NCI-H2196 (cell line): ENCODE results near the gene ALKBH3.

Experiments
- DNase-seq: peaks from one replicate; lab custom pipeline; 2025; ENCODE audit not compliant: unreplicated experiment; lab: John Stamatoyannopoulos, UW

The ALKBH3 gene

DNA sequence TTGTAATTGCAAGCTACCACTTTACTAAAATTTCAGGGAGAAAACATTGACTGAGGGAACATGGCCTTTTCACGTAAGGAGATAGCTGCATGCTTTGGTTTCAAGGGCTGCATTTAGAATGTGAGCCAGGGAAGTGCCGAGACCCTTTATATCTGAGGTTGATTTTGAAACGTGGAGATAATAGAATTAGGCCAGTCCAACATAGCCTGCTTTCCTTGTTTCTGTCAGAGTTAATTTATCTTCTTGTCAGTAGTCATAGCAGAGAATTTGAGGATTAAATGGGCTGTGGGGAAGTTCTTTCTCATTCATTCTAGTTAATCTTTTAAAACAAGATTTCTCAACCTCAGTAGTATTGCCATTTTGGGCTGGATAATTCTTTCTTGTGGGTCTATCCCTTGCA lies 12.2 kb downstream of the ALKBH3 start:
- DNase-seq, result no peak

DNA sequence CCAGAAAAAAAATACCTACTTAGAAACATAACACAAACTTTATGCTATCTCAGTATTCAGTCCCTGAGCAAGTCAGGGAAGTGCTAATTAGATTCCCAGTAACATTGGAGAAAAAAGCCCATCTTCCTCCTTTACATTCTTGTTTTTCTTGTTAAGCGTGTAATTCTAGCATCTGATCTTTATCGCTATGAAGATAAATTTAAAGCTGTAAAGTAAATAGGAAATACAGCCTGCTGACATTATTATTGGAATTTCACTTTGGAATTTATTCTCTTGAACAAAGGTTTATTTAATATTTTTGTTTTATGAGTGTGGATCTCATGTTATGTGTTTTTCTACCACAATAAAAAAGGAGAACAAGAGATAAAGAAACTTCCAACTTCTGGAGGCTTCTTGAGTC lies 13.9 kb downstream of the ALKBH3 start:
- DNase-seq, result no peak

DNA sequence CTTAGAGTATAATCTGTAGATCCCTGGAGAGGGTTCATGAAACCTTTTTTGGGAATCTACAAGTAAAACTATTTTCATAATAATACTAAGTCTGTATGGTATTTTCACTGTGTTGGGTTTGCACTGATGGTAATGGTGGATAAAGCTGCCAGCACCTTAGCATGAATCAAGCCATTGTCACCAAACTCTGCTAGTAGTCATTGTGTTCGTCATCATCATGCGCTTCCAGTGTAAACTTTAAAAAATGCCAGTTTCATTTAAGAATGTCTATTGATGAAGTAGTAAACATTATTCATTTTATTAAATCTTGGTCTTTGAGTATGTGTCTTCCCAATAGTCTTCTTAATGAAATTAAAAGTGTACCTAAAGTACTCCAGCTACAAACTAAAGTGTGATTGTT lies 15.0 kb downstream of the ALKBH3 start:
- DNase-seq, result no peak

DNA sequence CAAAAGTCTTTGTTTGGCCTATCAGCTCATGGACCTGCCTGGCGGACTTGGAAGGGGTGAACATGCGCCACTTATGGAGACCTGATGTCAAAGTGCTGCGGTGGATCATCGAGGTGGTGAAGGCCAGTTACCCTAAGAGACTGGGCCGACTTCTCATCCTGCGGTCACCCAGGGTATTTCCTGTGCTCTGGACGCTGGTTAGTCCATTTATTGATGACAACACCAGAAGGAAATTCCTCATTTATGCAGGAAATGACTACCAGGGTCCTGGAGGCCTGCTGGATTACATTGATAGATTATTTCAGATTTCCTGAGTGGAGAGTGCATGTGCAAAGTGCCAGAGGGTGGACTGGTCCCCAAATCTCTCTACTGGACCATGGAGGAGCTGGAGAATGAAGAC lies 17.9 kb downstream of the ALKBH3 start:
- DNase-seq, result no peak

DNA sequence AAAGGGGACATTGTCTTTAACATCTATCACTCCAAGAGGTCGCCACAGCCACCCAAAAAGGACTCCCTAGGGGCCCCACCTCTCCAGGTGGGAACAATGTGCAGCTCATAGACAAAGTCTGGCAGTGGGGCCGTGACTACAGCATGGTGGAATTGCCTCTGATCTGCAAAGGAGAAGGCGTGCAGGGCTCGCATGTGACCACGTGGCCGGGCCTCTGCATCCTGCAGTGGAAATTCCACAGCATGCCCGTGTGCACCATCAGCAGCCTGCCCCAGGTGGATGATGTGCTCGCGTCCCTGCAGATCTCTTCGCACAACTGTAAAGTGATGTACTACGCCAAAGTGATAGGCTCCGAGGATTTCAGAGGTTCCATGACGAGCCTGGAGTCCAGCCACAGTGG lies 18.5 kb downstream of the ALKBH3 start:
- no peak for DNase-seq

DNA sequence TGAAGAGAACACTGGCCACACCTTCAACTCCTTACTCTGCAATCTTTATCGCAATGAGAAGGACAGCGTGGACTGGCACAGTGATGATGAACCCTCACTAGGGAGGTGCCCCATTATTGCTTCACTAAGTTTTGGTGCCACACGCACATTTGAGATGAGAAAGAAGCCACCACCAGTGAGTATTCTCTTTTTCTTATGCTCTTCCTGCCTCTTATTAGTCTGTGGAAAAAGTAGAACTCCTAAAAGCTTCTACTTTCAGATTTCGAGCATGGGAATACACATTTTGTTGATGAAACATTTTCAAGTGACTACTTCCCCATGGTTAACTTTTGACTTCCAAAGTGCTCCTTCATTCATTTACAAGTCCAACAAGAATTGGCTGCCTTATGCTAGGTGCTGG lies 20.9 kb downstream of the ALKBH3 start:
- no peak for DNase-seq

DNA sequence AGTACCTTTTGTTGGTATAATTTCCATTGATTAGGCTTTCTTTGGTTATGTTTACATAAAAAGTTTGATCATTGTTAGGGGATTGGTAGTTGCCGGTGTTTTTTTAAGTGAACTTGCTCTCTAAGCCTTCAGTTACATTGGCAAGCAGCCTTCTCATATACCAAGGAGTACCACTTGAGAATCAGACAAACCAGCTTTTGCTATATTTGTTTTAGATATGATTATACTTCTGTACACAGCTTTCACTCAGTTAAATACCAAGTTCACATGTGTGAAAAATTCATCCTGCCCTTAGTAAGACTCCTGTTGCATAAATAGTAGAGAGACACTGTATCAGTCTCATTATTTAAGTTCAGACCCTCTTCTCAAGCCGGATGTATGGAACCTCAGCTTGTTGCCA lies 22.4 kb downstream of the ALKBH3 start:
- no peak for DNase-seq

DNA sequence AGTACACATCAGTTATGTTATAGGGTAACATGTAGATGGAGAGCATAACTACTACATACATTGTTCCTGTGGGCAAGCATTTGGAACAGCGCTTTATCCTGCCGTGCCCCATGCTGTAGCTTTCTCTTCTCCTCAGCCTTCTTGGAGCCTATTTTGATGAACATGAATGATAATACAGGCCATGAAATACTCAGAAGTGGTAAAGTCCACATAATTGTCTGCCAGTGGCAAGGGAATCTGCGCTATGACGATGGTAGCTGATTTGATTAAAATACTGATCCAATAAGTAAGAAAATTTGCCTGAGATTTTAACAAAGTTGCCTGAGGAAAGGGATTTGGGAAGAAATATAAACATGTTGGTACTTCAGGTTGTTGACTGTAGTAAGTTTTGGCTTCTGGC lies 23.3 kb downstream of the ALKBH3 start:
- DNase-seq, result no peak

DNA sequence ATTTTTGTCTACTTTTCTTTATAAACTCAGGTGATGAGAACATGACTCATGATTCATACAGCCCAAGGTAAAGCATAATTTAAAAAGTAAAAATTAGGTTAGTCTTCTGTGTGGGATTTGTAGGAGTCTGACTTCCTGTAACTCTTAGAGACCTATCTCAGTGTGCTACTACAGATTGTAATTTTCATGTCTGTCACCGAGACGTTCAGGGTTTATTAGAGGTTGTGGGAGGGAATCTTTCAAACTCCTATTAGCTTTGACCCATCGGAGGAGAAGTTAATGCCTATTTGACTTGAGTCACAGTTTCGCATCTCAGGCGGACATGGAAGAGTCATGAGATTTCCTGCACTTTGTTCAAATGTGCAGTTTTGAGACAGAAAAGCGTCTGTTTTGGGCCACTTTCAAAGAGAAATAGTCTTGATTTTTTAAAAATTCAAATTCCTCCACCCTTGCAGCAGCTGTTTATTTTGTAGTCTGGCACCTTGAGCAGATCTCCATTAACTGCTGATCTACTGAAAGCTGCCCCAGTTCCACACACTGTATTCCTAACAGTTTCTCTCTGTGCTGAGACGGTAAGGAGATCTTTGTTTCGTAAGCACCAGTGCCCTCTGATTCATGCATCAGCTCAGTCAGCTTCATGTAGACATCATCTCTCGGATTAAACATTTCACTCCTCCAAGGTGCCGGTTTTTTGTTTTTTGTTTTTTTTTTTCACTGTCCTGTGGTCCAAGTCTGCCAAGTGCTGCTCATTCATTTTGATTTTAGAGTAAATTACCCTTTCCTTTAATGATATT lies 24.3 kb downstream of the ALKBH3 start:
- no peak for DNase-seq

DNA sequence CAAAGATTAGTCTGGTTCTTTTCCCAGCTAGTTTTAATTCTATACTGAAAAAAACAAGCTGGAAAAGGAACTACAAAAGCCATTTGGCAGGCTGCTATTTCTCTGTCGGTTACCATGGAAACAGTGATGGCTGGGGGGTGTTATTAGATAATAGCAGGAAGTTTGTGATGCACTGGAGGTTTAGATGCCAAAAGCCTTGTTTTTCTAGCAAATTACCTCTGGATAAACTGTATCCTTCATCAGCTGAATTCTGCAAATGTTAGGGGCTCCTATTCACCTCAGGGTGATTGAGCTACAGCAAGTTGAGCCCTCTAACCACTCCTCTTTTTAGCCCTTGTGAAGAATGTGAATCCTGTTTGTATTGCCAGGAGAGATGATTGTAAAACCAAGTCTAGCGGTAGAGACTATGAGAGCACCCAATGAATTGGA lies 25.2 kb downstream of the ALKBH3 start:
- DNase-seq, result peak; percentile 8

DNA sequence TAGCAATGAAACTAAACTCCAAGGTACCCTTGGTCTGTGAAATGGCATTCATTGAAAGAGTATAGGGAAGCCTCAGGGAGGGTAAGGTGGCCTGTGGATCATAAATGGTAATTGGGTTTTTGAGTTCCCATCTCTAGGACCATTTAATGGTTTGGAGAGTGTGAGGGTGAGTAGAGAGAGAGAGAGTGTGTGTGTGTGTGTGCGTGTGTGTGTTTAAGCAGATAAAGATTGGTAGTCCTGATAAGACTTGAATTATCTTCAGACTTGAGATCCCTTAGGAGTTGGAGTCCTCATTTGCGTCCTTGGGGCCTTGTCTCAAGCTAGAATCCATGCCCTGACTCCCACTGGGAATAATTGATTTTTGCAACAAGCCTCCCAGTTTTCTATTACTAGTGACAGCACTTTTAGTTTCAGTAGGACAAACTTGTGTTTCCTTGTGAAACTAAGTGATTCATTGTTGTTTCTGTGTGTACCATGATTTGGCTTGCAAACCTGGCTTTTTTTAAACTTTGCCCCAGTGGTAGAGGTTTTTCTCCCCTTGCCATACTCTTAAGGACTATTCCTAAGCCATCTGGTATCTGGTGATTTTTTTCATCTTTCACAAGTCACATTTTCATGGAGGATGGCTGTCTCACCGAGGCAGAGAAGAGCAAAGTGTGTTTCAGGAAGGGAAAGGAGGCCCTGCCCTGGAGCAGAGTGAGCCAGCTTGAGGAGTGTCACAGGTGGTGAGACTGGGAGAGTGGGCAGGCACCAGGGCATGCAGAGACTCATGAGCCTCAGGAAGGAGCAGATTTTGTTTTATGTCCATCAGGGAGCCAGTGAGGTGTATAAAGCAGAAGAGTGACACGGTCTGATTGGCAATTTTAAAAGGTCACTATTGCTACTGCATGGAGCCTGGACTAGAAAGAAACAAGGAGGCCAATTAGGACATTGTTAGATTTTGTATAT lies 26.7 kb downstream of the ALKBH3 start:
- no peak for DNase-seq

DNA sequence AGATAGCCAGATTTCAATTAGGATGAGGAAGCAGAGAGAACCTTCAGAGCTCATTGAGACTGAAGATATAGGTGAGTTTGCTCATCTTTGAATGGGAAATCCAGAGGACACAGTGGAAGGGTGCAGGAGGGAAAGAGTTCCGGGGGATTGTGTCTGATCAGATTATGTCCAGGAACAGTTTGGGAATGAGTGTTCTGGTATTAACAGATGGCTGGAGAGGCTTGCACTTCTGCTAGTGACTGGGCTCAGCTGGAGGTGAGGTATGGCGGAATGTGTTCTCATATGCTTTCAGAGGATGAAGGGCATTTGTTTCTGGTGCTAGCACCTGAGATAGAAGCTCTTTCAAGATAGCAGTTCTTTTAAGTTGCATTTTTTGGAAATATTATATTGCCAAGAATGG lies 27.6 kb downstream of the ALKBH3 start:
- no peak for DNase-seq

DNA sequence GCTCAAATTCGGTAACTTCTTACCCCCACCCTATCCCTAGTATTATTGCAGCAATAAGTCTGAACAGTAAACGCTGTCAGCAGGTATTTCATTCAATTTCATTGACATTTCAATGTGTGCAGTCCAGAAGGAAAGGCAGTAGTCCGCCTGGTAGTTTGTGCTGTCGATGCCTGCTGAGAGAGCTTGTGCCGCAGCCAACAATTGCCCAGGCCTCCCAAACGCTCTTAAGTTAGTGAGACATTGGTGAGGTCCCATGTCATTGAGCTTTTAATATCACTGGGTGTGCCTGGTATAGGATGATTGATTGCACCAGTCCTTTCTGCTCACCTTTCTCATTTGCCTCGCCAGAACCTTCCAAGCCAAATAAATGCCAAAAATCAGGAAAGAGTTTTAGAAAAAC lies 28.1 kb downstream of the ALKBH3 start:
- no peak for DNase-seq

DNA sequence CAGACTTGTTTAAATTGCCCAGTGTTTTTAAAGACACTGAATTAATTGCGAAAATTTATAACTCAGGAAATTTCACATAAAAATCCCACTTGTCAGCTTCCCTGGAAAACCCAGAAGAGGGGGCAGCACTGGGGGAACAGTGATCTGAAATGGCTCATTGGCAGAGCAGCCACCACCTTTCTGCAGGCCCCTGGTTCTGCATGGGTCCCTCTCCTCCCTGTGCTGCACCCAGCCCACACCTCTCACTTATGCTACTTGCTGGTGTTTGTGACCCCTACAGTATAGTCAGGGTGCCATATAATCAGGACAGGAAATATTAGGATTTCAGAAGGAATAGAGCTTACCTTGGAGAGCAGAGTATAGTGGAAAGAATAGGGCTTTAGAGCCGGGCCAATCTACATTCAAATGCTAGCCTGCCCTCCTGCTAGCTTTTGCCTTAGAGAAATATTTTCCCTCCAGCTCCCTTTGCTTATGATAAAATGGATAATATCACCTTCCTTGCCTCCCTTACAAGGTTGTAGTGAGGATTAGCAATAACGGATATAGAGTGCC lies 33.3 kb downstream of the ALKBH3 start:
- no peak for DNase-seq

DNA sequence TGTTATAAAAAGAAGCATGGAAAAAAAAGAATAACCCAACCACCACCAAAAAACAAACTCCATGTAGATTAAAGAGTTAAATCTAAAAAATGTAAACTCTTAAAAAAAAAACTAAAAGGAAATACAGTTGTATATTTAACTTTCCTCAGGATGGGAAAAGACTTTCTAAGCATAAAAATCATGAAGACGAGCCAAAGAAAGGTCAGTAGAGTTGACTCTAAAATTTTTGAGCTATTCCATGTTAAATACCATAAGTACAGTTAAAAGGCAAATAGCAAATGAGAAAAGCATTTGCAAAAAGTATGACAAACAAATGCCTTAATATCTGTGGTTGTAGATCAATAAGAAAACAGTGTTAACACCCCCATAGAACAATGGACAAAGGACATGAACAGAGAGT lies 33.8 kb downstream of the ALKBH3 start:
- no peak for DNase-seq

DNA sequence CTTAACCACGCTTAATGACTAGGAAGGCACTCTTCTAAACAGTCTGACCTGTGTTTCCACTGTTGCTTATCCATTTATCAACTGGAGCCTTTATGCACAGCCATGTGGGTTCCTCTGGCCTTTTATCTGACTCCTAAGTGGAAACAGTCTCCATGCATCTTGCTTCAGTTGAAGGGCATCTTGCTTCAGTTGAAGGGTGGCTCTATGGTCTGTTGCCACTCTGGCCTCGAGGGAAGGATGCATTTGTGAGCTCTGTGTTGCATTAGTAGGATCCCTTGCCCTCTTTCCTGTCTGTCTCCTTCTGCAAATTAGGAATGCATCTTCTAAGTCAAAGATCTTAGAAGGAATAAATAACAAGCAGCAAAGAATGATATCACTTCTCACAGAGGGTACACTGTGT lies 36.0 kb downstream of the ALKBH3 start:
- DNase-seq, result no peak

DNA sequence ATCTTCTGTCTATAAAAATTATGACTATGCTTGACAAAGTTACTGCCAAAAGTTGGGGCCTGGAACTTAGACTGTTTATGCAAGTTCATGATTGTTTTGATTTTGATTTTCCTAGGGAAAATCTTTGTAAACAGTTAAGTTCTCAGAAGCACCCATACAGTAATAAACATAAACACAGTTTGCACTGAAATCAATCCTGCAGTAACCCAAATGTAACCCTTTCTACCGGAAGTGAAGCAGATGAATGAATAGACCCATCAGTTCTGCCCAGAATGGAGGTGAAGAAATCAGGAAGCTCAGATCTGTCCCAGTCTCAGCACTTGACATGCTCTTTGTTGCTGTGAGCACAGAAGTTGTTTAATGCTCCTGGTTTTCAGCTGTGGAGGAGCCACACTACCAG lies 37.2 kb downstream of the ALKBH3 start:
- no peak for DNase-seq

DNA sequence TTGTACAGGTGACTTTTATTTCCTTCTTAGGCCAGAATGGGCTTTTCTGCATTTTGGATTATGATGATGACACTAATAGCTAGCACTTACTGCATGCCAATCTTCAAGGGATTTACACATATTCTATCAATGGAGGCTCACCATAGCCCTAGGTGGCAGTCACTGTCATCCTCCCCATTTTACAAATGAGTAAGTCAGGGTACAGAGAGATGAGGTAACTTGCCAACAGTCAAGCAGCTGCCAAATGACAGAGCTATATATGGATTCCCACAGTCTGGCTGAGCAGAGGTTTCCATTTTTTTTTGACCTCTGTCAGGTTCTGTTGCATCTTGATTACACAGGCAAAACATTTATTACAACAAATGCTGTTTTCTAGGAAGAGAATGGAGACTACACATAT lies 38.0 kb downstream of the ALKBH3 start:
- DNase-seq, result no peak

DNA sequence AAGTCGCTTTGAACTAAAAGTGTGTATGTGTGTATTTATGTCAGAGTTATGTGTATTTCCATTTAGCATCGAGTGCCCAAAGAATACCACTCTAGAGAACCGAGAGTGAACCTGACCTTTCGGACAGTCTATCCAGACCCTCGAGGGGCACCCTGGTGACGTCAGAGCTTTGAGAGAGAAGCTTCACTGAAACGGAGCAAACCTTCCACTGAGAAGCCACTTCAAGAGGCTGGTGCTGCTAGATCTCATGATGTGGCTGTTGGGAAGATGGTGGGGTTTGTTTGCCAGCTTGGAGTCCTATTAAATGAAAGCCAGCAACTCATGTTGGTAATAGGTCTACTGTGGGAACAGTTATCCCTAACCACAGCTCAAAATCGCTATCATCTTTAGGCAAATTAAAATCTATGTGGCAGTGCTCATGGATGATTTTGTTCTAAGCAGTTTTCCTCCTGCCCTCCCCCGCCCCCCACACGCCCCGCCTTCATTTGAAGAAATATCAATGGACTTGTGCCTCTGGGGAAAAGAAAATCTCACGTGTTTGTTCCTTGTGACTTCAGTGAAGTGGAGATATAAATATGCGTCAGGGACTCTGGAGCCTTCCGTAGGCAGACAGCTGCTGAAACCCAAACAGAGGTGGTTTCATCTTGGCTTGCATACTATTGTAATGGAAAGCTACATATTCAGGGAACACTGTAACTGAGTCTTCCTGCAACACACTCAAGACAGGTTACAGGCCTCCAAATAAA lies 39.4 kb downstream of the ALKBH3 start:
- no peak for DNase-seq

DNA sequence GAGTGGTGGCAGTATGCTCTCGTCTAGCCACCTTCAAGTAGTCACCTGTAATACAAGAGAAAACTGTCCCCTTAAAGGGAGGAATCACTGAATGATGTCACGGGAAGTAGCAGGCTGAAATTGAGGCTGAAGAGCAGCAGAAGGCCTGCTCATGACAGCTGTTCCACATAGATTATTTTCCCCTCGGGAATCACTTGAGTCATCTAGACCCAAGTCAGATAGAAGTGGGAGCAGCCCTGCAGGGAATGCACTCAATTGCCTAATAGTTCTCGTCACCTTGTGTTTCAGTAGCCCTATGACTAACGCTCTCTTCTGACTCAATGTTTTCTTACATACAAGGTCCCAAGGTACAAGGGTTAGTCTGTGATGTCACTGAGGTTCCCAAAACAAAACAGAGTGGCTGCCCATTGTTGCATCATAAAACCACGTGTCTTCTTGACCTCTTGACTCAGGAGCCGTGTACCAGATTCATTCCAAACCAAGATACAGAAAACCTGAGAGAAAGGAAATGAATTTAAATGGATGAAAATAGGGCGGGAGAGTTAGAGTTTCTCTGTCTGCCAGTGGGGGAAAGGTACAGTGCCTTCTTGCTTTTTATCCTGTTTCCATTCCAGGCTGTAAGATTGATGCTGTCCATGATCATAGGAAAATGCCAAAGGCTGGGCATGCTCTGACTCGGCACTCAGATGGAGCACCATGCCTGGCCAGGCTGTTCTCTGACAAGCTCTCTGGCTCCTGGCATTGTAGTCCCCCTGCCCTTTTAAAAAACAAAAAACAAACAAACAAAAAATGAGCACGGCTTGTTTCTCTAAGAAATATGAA lies 40.2 kb downstream of the ALKBH3 start:
- no peak for DNase-seq
